HFFc6 (cell line): Measurements from ENCODE around the gene PSORS1C1. TPM values are rescaled to one million over a fixed set of nuclear protein-coding genes. Genes with fewer than 3 reads are reported as not detected.

Source experiments
- DNase-seq: peaks from one replicate; pipeline ENCODE4 v3.0.0-alpha.2; 2018
- H3K27ac Mint-ChIP-seq: 2 replicates; pipeline ENCODE4 v1.8.0; 2020; ENCODE audit warnings: mild to moderate bottlenecking, mixed read lengths
- H3K27me3 Mint-ChIP-seq: 2 replicates; pipeline ENCODE4 v1.8.0; 2021; ENCODE audit warnings: mild to moderate bottlenecking, moderate library complexity, mixed read lengths; ENCODE audit not compliant: insufficient read depth
- H3K36me3 Mint-ChIP-seq: 2 replicates; pipeline ENCODE4 v1.8.0; 2021; ENCODE audit warnings: low read depth, mixed read lengths
- H3K4me1 Mint-ChIP-seq: 2 replicates; pipeline ENCODE4 v1.8.0; 2020; ENCODE audit warnings: low read depth, mixed read lengths
- H3K4me3 Mint-ChIP-seq: 2 replicates; pipeline ENCODE4 v1.8.0; 2020; ENCODE audit warnings: mild to moderate bottlenecking, moderate library complexity, mixed read lengths
- H3K9me3 Mint-ChIP-seq: 2 replicates; pipeline ENCODE4 v1.8.0; 2020; ENCODE audit warnings: mild to moderate bottlenecking, mixed read lengths
- CTCF ChIP-seq: fragments of 200-600 bp; sonication (generic); IDR thresholded peaks from 2 replicates; pipeline ENCODE4 v1.5.0; 2021; ENCODE audit warnings: antibody characterized with exemption, mild to moderate bottlenecking
- total RNA-seq, 6 experiments: library from RNA; stranded (reverse); fragmentation: NEBNext Ultra II Directional; extraction: Animal tissue kit (Norgen Biotek cat#: 25700); gene quantifications; 2 replicates in 1 of 6; 3 replicates in 5 of 6; pipeline ENCODE4 v1.2.3, GENCODE V29; 2021

Gene PSORS1C1
- total RNA-seq, 6 experiments from 2014 or later, result 2.1 to 4.4 (median 3.5) TPM

- no peaks in the 10 kb centered on the region for H3K36me3 Mint-ChIP-seq
- H3K4me3 Mint-ChIP-seq, result no peak overlapping the region
- no peaks in the 10 kb centered on the region for H3K9me3 Mint-ChIP-seq
Measured at GRCh38 chr6:31091680-31092079, 22.9 kb upstream of the PSORS1C1 start.

GRCh38 chr6:31092238-31092637 is 22.4 kb upstream of the PSORS1C1 start:
- Mint-ChIP-seq H3K36me3 (no peaks in the 10 kb centered on the region), H3K4me1 (peaks cover 22% of the 10 kb centered on the region), H3K27me3 (peaks cover 2% of the 10 kb centered on the region), H3K4me3 (no peak overlapping the region), H3K27ac (no peak overlapping the region), H3K9me3 (no peaks in the 10 kb centered on the region)
- no peak for TF ChIP-seq CTCF
- no peak for DNase-seq

More at GRCh38 chr6:31091680-31092079, 22.9 kb upstream of the PSORS1C1 start:
- H3K27ac Mint-ChIP-seq, result no peak overlapping the region
- H3K4me1 Mint-ChIP-seq, result peaks cover 28% of the 10 kb centered on the region
- no peak for TF ChIP-seq CTCF
- no peak for DNase-seq
- peaks cover 2% of the 10 kb centered on the region for H3K27me3 Mint-ChIP-seq

- TF ChIP-seq CTCF, result no peak
- Mint-ChIP-seq H3K4me3 (no peak overlapping the region), H3K27ac (no peak overlapping the region), H3K27me3 (peaks cover 2% of the 10 kb centered on the region), H3K36me3 (no peaks in the 10 kb centered on the region), H3K4me1 (peaks cover 15% of the 10 kb centered on the region), H3K9me3 (no peaks in the 10 kb centered on the region)
- DNase-seq, result no peak
Measured at GRCh38 chr6:31092769-31093505, 21.7 kb upstream of the PSORS1C1 start.

- no peak for DNase-seq
- no peak for TF ChIP-seq CTCF
Measured at GRCh38 chr6:31094389-31094881, 20.2 kb upstream of the PSORS1C1 start.

GRCh38 chr6:31096215-31096614 is 18.4 kb upstream of the PSORS1C1 start:
- Mint-ChIP-seq H3K4me1 (peaks cover 15% of the 10 kb centered on the region), H3K4me3 (no peak overlapping the region), H3K9me3 (no peaks in the 10 kb centered on the region), H3K36me3 (no peaks in the 10 kb centered on the region), H3K27me3 (peaks cover 5% of the 10 kb centered on the region), H3K27ac (no peak overlapping the region)
- DNase-seq, result no peak
- no peak for TF ChIP-seq CTCF

More at GRCh38 chr6:31094389-31094881, 20.2 kb upstream of the PSORS1C1 start:
- Mint-ChIP-seq H3K4me3 (no peak overlapping the region), H3K4me1 (peaks cover 15% of the 10 kb centered on the region), H3K36me3 (no peaks in the 10 kb centered on the region), H3K9me3 (no peaks in the 10 kb centered on the region), H3K27me3 (peaks cover 2% of the 10 kb centered on the region), H3K27ac (no peak overlapping the region)
